ENCODE data around the gene LST1. TPM values are rescaled to one million over a fixed set of nuclear protein-coding genes. Genes with fewer than 3 reads are reported as not detected.

The LST1 gene
- total RNA-seq, 4 donors from 2014 or later, result 3.7 to 72.9 (median 6.7) TPM

- no peak for DNase-seq (ENCODE audit: low spot score in 2 of 2)
- H3K4me3 ChIP-seq, result peak overlapping the region; percentile 65
- 19% methylated on average over 4 of the region's 4 CpGs for WGBS
- TF ChIP-seq POLR2A (IDR thresholded peaks at IDR 0.05), result no peak
- TF ChIP-seq EP300 (IDR thresholded peaks at IDR 0.05), result no peak
- no peak for TF ChIP-seq POLR2AphosphoS5 (IDR thresholded peaks at IDR 0.05)
- TF ChIP-seq, protein P1, sequence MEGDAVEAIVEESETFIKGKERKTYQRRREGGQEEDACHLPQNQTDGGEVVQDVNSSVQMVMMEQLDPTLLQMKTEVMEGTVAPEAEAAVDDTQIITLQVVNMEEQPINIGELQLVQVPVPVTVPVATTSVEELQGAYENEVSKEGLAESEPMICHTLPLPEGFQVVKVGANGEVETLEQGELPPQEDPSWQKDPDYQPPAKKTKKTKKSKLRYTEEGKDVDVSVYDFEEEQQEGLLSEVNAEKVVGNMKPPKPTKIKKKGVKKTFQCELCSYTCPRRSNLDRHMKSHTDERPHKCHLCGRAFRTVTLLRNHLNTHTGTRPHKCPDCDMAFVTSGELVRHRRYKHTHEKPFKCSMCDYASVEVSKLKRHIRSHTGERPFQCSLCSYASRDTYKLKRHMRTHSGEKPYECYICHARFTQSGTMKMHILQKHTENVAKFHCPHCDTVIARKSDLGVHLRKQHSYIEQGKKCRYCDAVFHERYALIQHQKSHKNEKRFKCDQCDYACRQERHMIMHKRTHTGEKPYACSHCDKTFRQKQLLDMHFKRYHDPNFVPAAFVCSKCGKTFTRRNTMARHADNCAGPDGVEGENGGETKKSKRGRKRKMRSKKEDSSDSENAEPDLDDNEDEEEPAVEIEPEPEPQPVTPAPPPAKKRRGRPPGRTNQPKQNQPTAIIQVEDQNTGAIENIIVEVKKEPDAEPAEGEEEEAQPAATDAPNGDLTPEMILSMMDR (IDR thresholded peaks at IDR 0.05), result no peak
- peaks cover 24% of the 10 kb centered on the region for H3K4me1 ChIP-seq
- peaks cover 37% of the 10 kb centered on the region for H3K36me3 ChIP-seq
- no peaks in the 10 kb centered on the region for H3K9me3 ChIP-seq
- peak overlapping the region; percentile 96 for H3K27ac ChIP-seq
- H3K27me3 ChIP-seq, result no peaks in the 10 kb centered on the region
Measured at GRCh38 chr6:31621991-31622390, 35.9 kb downstream of the LST1 start.

- peak overlapping the region; percentile 65 for H3K4me3 ChIP-seq
- H3K9me3 ChIP-seq, result no peaks in the 10 kb centered on the region
- H3K36me3 ChIP-seq, result peaks cover 44% of the 10 kb centered on the region
- TF ChIP-seq EP300 (IDR thresholded peaks at IDR 0.05) (no peak), POLR2A (IDR thresholded peaks at IDR 0.05) (no peak), POLR2AphosphoS5 (IDR thresholded peaks at IDR 0.05) (no peak)
- TF ChIP-seq, protein P1 (IDR thresholded peaks at IDR 0.05), result no peak
- H3K4me1 ChIP-seq, result peaks cover 24% of the 10 kb centered on the region
- WGBS, result 46% methylated on average over 10 of the region's 10 CpGs
- peak overlapping the region; percentile 96 for H3K27ac ChIP-seq
- H3K27me3 ChIP-seq, result no peaks in the 10 kb centered on the region
- no peak for DNase-seq (ENCODE audit: low spot score in 2 of 2)
Measured at GRCh38 chr6:31622684-31623091, 36.6 kb downstream of the LST1 start.

DNA sequence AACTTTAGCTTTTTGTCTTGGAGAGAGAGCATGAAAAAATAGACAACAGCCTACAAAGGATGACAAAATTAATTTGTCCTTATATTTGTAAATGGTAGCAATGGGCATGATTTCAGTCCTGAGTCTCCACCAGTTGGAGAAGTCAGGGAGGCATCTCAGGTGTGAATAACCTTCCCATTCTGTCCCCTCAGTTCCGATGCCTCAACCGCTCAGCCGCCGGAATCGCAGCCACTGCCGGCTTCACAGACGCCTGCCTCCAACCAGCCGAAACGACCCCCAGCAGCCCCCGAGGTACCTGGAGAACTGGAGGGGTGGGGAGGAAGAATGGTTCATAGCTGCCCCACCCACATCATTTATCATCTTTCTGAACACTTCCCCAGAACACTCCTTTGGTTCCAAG lies 38.0 kb downstream of the LST1 start:
- peaks cover 58% of the 10 kb centered on the region for H3K36me3 ChIP-seq
- 80% methylated on average over 9 of the region's 10 CpGs for WGBS
- H3K9me3 ChIP-seq, result no peaks in the 10 kb centered on the region
- H3K4me3 ChIP-seq, result no peak overlapping the region
- no peak overlapping the region for H3K27ac ChIP-seq
- TF ChIP-seq POLR2AphosphoS5 (IDR thresholded peaks at IDR 0.05), result no peak
- no peak for TF ChIP-seq POLR2A (IDR thresholded peaks at IDR 0.05)
- no peak for TF ChIP-seq EP300 (IDR thresholded peaks at IDR 0.05)
- TF ChIP-seq, protein P1 (IDR thresholded peaks at IDR 0.05), result no peak
- DNase-seq (ENCODE audit: low spot score in 2 of 2), result no peak
- H3K4me1 ChIP-seq, result peaks cover 24% of the 10 kb centered on the region
- H3K27me3 ChIP-seq, result no peaks in the 10 kb centered on the region

DNA sequence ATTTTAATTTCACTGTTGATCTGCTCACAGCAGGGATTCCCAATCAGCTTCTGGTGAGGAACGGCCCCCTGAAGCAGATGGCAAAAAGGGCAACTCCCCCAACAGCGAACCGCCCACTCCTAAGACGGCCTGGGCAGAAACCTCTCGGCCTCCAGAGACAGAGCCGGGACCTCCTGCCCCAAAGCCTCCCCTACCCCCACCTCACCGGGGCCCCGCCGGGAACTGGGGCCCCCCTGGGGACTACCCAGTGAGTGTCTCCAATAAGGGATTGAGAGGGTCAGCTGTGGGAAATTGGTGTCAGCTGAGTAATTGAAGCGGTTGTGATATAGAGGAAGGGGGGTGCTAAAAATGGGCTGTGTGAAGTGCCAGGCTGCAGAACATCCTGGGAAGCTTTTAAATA lies 40.9 kb downstream of the LST1 start:
- TF ChIP-seq, protein P1 (IDR thresholded peaks at IDR 0.05), result no peak
- TF ChIP-seq POLR2AphosphoS5 (IDR thresholded peaks at IDR 0.05) (no peak), EP300 (IDR thresholded peaks at IDR 0.05) (no peak), POLR2A (IDR thresholded peaks at IDR 0.05) (no peak)
- WGBS, result 87% methylated on average over 10 of the region's 10 CpGs
- Histone ChIP-seq H3K27me3 (no peaks in the 10 kb centered on the region), H3K9me3 (no peaks in the 10 kb centered on the region), H3K4me3 (no peak overlapping the region), H3K4me1 (peaks cover 10% of the 10 kb centered on the region), H3K27ac (no peak overlapping the region), H3K36me3 (peaks cover 87% of the 10 kb centered on the region)
- no peak for DNase-seq (ENCODE audit: low spot score in 2 of 2)

DNA sequence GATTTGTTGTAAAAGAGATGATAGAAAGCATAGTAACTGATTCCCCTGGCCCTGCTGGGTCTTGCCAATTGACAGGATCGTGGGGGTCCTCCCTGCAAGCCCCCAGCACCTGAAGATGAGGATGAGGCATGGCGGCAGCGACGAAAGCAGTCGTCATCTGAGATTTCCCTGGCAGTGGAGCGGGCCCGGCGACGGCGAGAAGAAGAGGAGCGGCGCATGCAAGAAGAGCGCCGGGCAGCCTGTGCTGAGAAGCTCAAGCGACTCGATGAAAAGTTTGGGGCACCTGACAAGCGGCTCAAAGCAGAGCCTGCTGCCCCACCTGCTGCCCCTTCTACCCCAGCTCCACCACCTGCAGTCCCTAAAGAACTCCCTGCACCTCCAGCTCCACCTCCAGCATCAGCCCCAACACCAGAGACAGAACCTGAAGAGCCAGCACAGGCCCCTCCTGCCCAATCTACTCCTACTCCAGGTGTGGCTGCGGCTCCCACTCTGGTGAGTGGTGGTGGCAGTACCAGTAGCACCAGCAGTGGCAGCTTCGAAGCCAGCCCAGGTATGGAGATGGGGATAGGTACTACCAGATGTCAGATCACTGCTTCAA lies 41.7 kb downstream of the LST1 start:
- DNase-seq (ENCODE audit: low spot score in 2 of 2), result no peak
- peaks cover 2% of the 10 kb centered on the region for H3K4me1 ChIP-seq
- peaks cover 95% of the 10 kb centered on the region for H3K36me3 ChIP-seq
- no peak overlapping the region for H3K27ac ChIP-seq
- H3K27me3 ChIP-seq, result no peaks in the 10 kb centered on the region
- no peak for TF ChIP-seq POLR2A (IDR thresholded peaks at IDR 0.05)
- no peak for TF ChIP-seq POLR2AphosphoS5 (IDR thresholded peaks at IDR 0.05)
- no peak for TF ChIP-seq EP300 (IDR thresholded peaks at IDR 0.05)
- TF ChIP-seq, protein P1 (IDR thresholded peaks at IDR 0.05), result no peak
- no peak overlapping the region for H3K4me3 ChIP-seq
- H3K9me3 ChIP-seq, result no peaks in the 10 kb centered on the region
- WGBS, result 94% methylated on average over 19 of the region's 19 CpGs

Data from suprapubic skin (tissue), 4 donors.